HEK293 (cell line): ENCODE data around the gene FXYD4.

Source experiments
- BCL11B ChIP-seq: fragments of 450-650 bp; formaldehyde crosslinking; IDR thresholded peaks from 2 replicates; pipeline ENCODE4 v1.5.1; 2016; ENCODE audit warnings: low read depth, missing biosample characterization, missing genetic modification characterization
- GLIS1 ChIP-seq: fragments of 450-650 bp; formaldehyde crosslinking; IDR thresholded peaks from 2 replicates; pipeline ENCODE4 v1.5.1; 2016; ENCODE audit warnings: missing biosample characterization, missing genetic modification characterization
- HOXC10 ChIP-seq: sonication (generic); formaldehyde crosslinking; IDR thresholded peaks from 2 replicates; pipeline ENCODE4 v1.8.1; 2023; ENCODE audit warnings: mild to moderate bottlenecking, missing genetic modification reagents
- INSM2 ChIP-seq: fragments of 450-650 bp; formaldehyde crosslinking; IDR thresholded peaks from 2 replicates; pipeline ENCODE4 v1.5.1; 2016; ENCODE audit warnings: missing biosample characterization, missing genetic modification characterization
- KLF16 ChIP-seq: fragments of 450-650 bp; formaldehyde crosslinking; IDR thresholded peaks from 2 replicates; pipeline ENCODE4 v1.5.1; 2017; ENCODE audit warnings: missing biosample characterization, missing genetic modification characterization
- KLF8 ChIP-seq: fragments of 450-650 bp; formaldehyde crosslinking; IDR thresholded peaks from 2 replicates; pipeline ENCODE4 v1.5.1; 2016; ENCODE audit warnings: missing biosample characterization, missing genetic modification characterization
- SP3 ChIP-seq: fragments of 450-650 bp; formaldehyde crosslinking; IDR thresholded peaks from 2 replicates; pipeline ENCODE4 v1.5.1; 2016; ENCODE audit warnings: missing biosample characterization, missing genetic modification characterization
- YY2 ChIP-seq: fragments of 450-650 bp; formaldehyde crosslinking; IDR thresholded peaks from 2 replicates; pipeline ENCODE4 v1.5.1; 2016; ENCODE audit warnings: missing biosample characterization, missing genetic modification characterization
- ZBTB11 ChIP-seq: fragments of 450-650 bp; formaldehyde crosslinking; conservative IDR thresholded peaks from 2 replicates; pipeline ENCODE4 v1.5.1; 2016; ENCODE audit warnings: low read depth, missing biosample characterization, missing genetic modification characterization
- ZBTB6 ChIP-seq: fragments of 450-650 bp; formaldehyde crosslinking; IDR thresholded peaks from 2 replicates; pipeline ENCODE4 v1.5.1; 2017; ENCODE audit warnings: missing biosample characterization, missing genetic modification characterization
- ZFP37 ChIP-seq: fragments of 450-650 bp; formaldehyde crosslinking; IDR thresholded peaks from 2 replicates; pipeline ENCODE4 v1.5.1; 2016; ENCODE audit warnings: missing biosample characterization, missing genetic modification characterization
- ZNF114 ChIP-seq: fragments of 450-650 bp; formaldehyde crosslinking; IDR thresholded peaks from 2 replicates; pipeline ENCODE4 v1.5.0; 2017; ENCODE audit warnings: missing biosample characterization, missing genetic modification characterization
- ZNF121 ChIP-seq: fragments of 450-650 bp; formaldehyde crosslinking; IDR thresholded peaks from 2 replicates; pipeline ENCODE4 v1.5.1; 2016; ENCODE audit warnings: missing biosample characterization, missing genetic modification characterization
- ZNF174 ChIP-seq: fragments of 450-650 bp; formaldehyde crosslinking; IDR thresholded peaks from 2 replicates; pipeline ENCODE4 v1.5.0; 2017; ENCODE audit warnings: missing biosample characterization, mild to moderate bottlenecking, missing genetic modification characterization
- ZNF175 ChIP-seq: fragments of 450-650 bp; formaldehyde crosslinking; IDR thresholded peaks from 2 replicates; pipeline ENCODE4 v1.5.1; 2016; ENCODE audit warnings: missing biosample characterization, missing genetic modification characterization
- ZNF2 ChIP-seq: fragments of 450-650 bp; formaldehyde crosslinking; IDR thresholded peaks from 2 replicates; pipeline ENCODE4 v1.5.1; 2016; ENCODE audit warnings: missing biosample characterization, missing genetic modification characterization
- ZNF274 ChIP-seq, 2 experiments: fragments of 200-500 bp in 1 of 2; fragments of 450-650 bp in 1 of 2; sonication (Bioruptor generic) in 1 of 2; formaldehyde crosslinking in 1 of 2; IDR thresholded peaks; 2 replicates each; pipeline versions ENCODE4 v1.5.1 to v1.6.1; 2014 to 2016; ENCODE audit warnings: borderline replicate concordance in 1 of 2, inconsistent platforms in 1 of 2, low read length in 1 of 2, missing biosample characterization in 1 of 2, missing genetic modification characterization in 1 of 2
- ZNF292 ChIP-seq: fragments of 450-650 bp; formaldehyde crosslinking; IDR thresholded peaks from 2 replicates; pipeline ENCODE4 v1.5.1; 2016; ENCODE audit warnings: low read depth, missing biosample characterization, missing genetic modification characterization, borderline replicate concordance
- ZNF404 ChIP-seq: fragments of 450-650 bp; formaldehyde crosslinking; IDR thresholded peaks from 2 replicates; pipeline ENCODE4 v1.5.1; 2017; ENCODE audit warnings: missing biosample characterization, missing genetic modification characterization
- ZNF501 ChIP-seq: fragments of 450-650 bp; formaldehyde crosslinking; IDR thresholded peaks from 2 replicates; pipeline ENCODE4 v1.5.1; 2016; ENCODE audit warnings: missing biosample characterization, missing genetic modification characterization
- ZNF548 ChIP-seq: fragments of 450-650 bp; formaldehyde crosslinking; IDR thresholded peaks from 2 replicates; pipeline ENCODE4 v1.5.1; 2016; ENCODE audit warnings: missing biosample characterization, missing genetic modification characterization
- ZNF571 ChIP-seq: fragments of 450-650 bp; formaldehyde crosslinking; IDR thresholded peaks from 2 replicates; pipeline ENCODE4 v1.5.0; 2017; ENCODE audit warnings: missing biosample characterization, missing genetic modification characterization
- ZNF596 ChIP-seq: fragments of 450-650 bp; IDR thresholded peaks from 2 replicates; pipeline ENCODE4 v1.5.0; 2018; ENCODE audit warnings: missing biosample characterization, mild to moderate bottlenecking, missing genetic modification characterization, moderate library complexity
- ZNF623 ChIP-seq: fragments of 450-650 bp; formaldehyde crosslinking; IDR thresholded peaks from 2 replicates; pipeline ENCODE4 v1.5.1; 2016; ENCODE audit warnings: missing biosample characterization, missing genetic modification characterization
- ZNF629 ChIP-seq: fragments of 450-650 bp; formaldehyde crosslinking; IDR thresholded peaks from 2 replicates; pipeline ENCODE4 v1.5.1; 2017; ENCODE audit warnings: missing biosample characterization, missing genetic modification characterization
- ZNF692 ChIP-seq: fragments of 450-650 bp; formaldehyde crosslinking; IDR thresholded peaks from 2 replicates; pipeline ENCODE4 v1.5.1; 2016; ENCODE audit warnings: missing biosample characterization, missing genetic modification characterization
- ZSCAN18 ChIP-seq: fragments of 450-650 bp; formaldehyde crosslinking; IDR thresholded peaks from 2 replicates; pipeline ENCODE4 v1.5.1; 2016; ENCODE audit warnings: missing biosample characterization, missing genetic modification characterization

The FXYD4 gene

GRCh38 chr10:43409385-43410109, 38.1 kb downstream of the FXYD4 start (continued):
- no peak for TF ChIP-seq ZNF292 (tag by site-specific recombination)
- 0 out of 2 replicates have a peak, but pooled peaks have one; percentile 55 for TF ChIP-seq INSM2
- TF ChIP-seq ZNF175 = no peak
- TF ChIP-seq ZNF2 = no peak
- no peak for TF ChIP-seq HOXC10 (CRISPR knock-in tag)
- no peak for TF ChIP-seq ZNF404 (tag by site-specific recombination)
- no peak for TF ChIP-seq ZNF274 (IDR thresholded peaks at IDR 0.05; ENCODE audit: low read length)
- TF ChIP-seq ZNF274 (tag by site-specific recombination; IDR thresholded peaks at IDR 0.05; ENCODE audit: borderline replicate concordance) = no peak
- TF ChIP-seq BCL11B (tag by site-specific recombination) = no peak
- no peak for TF ChIP-seq KLF16 (tag by site-specific recombination)
- no peak for TF ChIP-seq ZNF571 (tag by site-specific recombination)
- TF ChIP-seq ZFP37 (tag by site-specific recombination) = 0 out of 2 replicates have a peak, but pooled peaks have one; percentile 3
- no peak for TF ChIP-seq ZNF596 (tag by site-specific recombination)
- no peak for TF ChIP-seq YY2 (tag by site-specific recombination)
- TF ChIP-seq ZNF114 (tag by site-specific recombination) = no peak
- TF ChIP-seq ZNF629 = no peak
- no peak for TF ChIP-seq ZNF692 (tag by site-specific recombination)
- no peak for TF ChIP-seq SP3 (tag by site-specific recombination)
- TF ChIP-seq ZNF174 (tag by site-specific recombination) = no peak
- no peak for TF ChIP-seq KLF8 (tag by site-specific recombination)
- no peak for TF ChIP-seq ZNF548 (tag by site-specific recombination)
- TF ChIP-seq ZNF623 (tag by site-specific recombination) = no peak
- no peak for TF ChIP-seq GLIS1 (tag by site-specific recombination)
- 0 out of 2 replicates have a peak, but pooled peaks have one; percentile 27 for TF ChIP-seq ZNF501 (tag by site-specific recombination)
- TF ChIP-seq ZBTB6 = no peak; the same call in 1 of the 2 replicates
- no peak for TF ChIP-seq ZBTB11 (tag by site-specific recombination)
- no peak for TF ChIP-seq ZNF121 (tag by site-specific recombination)
- TF ChIP-seq ZSCAN18 = no peak
